Colonic mucosa (tissue), 4 donors: ENCODE results near the gene SDR39U1. TPM values are rescaled to one million over a fixed set of nuclear protein-coding genes. Genes with fewer than 3 reads are reported as not detected.

Source experiments
- DNase-seq: peaks from one replicate; pipeline ENCODE4 v3.0.0-alpha.2; 2020
- H3K27ac ChIP-seq: fragments of 200-600 bp; one replicate; pipeline ENCODE4 v1.8.0; 2021
- H3K27me3 ChIP-seq: fragments of 200-600 bp; one replicate; pipeline ENCODE4 v1.8.0; 2021
- H3K36me3 ChIP-seq: fragments of 200-600 bp; one replicate; pipeline ENCODE4 v1.8.0; 2021
- H3K4me1 ChIP-seq: fragments of 200-600 bp; one replicate; pipeline ENCODE4 v1.8.0; 2021; ENCODE audit warnings: mild to moderate bottlenecking
- H3K4me3 ChIP-seq: fragments of 200-600 bp; one replicate; pipeline ENCODE4 v1.8.0; 2021
- H3K9ac ChIP-seq, 2 donors: one replicate each; pipeline ENCODE4 v1.7.0; 2013; ENCODE audit warnings: control low read depth in 2 of 2, low read depth in 2 of 2, low read length in 2 of 2
- H3K9me3 ChIP-seq: fragments of 200-600 bp; one replicate; pipeline ENCODE4 v1.8.0; 2021
- intact Hi-C: fragments of 100-400 bp; cut with DNase I; formaldehyde crosslinking; loops from one replicate; pipeline ENCODE4 v1.14.1; 2022
- total RNA-seq, 2 donors: library from RNA; stranded (reverse); fragmentation: NEBNext Ultra II Directional in 1 of 2; extraction: Animal tissue kit (Norgen Biotek cat#: 25700) in 1 of 2; gene quantifications; one replicate each; pipeline ENCODE4 v1.2.1, GENCODE V29; 2021
- TF ChIP-seq, protein P1 (sequence below): fragments of 200-600 bp; IDR thresholded peaks from one replicate; pipeline ENCODE4 v1.8.0; 2022; ENCODE audit warnings: antibody characterized with exemption, mild to moderate bottlenecking
- donor health status: healthy.
- donor health status: DM: no; HTN: no; CAD: no.
- donor health status: DM: no; HTN: no; CAD: no.

The SDR39U1 gene
- total RNA-seq, 2 donors from 2014 or later = 32.5 to 40.9 TPM

GRCh38 chr14:24443053-24443665 lies 583 bp upstream of the SDR39U1 start:
- no peaks in the 10 kb centered on the region for H3K27me3 ChIP-seq
- H3K36me3 ChIP-seq = peaks cover 10% of the 10 kb centered on the region
- H3K9me3 ChIP-seq = no peaks in the 10 kb centered on the region
- intact Hi-C loops = no loop called here
- peak overlapping the region; percentile 68 for H3K27ac ChIP-seq
- H3K4me3 ChIP-seq = peak overlapping the region; percentile 60
- DNase-seq = no peak
- peak overlapping the region in 1 of 2 donors; percentile 96 for H3K9ac ChIP-seq
- TF ChIP-seq, protein P1, sequence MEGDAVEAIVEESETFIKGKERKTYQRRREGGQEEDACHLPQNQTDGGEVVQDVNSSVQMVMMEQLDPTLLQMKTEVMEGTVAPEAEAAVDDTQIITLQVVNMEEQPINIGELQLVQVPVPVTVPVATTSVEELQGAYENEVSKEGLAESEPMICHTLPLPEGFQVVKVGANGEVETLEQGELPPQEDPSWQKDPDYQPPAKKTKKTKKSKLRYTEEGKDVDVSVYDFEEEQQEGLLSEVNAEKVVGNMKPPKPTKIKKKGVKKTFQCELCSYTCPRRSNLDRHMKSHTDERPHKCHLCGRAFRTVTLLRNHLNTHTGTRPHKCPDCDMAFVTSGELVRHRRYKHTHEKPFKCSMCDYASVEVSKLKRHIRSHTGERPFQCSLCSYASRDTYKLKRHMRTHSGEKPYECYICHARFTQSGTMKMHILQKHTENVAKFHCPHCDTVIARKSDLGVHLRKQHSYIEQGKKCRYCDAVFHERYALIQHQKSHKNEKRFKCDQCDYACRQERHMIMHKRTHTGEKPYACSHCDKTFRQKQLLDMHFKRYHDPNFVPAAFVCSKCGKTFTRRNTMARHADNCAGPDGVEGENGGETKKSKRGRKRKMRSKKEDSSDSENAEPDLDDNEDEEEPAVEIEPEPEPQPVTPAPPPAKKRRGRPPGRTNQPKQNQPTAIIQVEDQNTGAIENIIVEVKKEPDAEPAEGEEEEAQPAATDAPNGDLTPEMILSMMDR = no peak
- peaks cover 15% of the 10 kb centered on the region for H3K4me1 ChIP-seq

GRCh38 chr14:24441904-24442239 lies 704 bp downstream of the SDR39U1 start:
- Histone ChIP-seq H3K9ac (peak overlapping the region; percentile 79 to 96), H3K36me3 (peaks cover 18% of the 10 kb centered on the region), H3K4me3 (peak overlapping the region; percentile 60), H3K27me3 (no peaks in the 10 kb centered on the region), H3K9me3 (no peaks in the 10 kb centered on the region), H3K4me1 (peaks cover 23% of the 10 kb centered on the region), H3K27ac (peak overlapping the region; percentile 99)
- TF ChIP-seq, protein P1 = no peak
- DNase-seq = no peak
- intact Hi-C loops = no loop called here

DNA sequence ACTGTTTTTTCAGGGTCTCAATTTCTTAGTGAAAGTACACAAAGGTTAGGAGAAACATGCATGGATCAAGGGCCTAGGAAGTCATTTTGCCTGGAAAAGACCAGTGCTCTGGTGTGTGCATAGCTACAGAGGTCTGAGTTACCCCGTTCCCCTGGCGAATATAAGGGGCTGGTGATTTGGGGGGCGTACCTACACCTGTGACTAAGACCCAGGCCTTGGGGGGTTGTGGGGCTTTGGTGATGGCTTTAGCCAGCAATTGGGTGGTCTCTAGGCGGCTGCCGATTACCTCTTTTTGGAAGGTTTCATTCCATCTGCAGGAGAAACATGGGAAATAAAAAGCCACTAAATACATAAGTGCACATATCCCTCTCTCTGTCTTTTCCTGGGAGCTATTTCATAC lies 1.1 kb downstream of the SDR39U1 start:
- intact Hi-C loops = no loop called here
- peak overlapping the region; percentile 79 to 96 for H3K9ac ChIP-seq
- no peak for DNase-seq

GRCh38 chr14:24440606-24441399 lies 1.8 kb downstream of the SDR39U1 start:
- intact Hi-C loops = no loop called here
- Histone ChIP-seq H3K4me1 (peaks cover 27% of the 10 kb centered on the region), H3K4me3 (no peak overlapping the region), H3K9ac (no peak overlapping the region), H3K9me3 (no peaks in the 10 kb centered on the region), H3K27ac (no peak overlapping the region), H3K36me3 (peaks cover 18% of the 10 kb centered on the region), H3K27me3 (no peaks in the 10 kb centered on the region)
- no peak for DNase-seq
- TF ChIP-seq, protein P1 = no peak

More for the DNA sequence above, 1.1 kb downstream of the SDR39U1 start:
- H3K4me1 ChIP-seq = peaks cover 25% of the 10 kb centered on the region
- no peaks in the 10 kb centered on the region for H3K9me3 ChIP-seq
- peak overlapping the region; percentile 60 for H3K4me3 ChIP-seq
- peaks cover 18% of the 10 kb centered on the region for H3K36me3 ChIP-seq
- TF ChIP-seq, protein P1 = no peak
- no peaks in the 10 kb centered on the region for H3K27me3 ChIP-seq
- H3K27ac ChIP-seq = peak overlapping the region; percentile 99

- no peaks in the 10 kb centered on the region for H3K9me3 ChIP-seq
- intact Hi-C loops = loop anchor here (2.0 to 10.0 kb wide), 2 partner anchors 107 to 195 kb away; partner anchors contain the start of gene TINF2
- H3K36me3 ChIP-seq = peaks cover 18% of the 10 kb centered on the region
- peaks cover 27% of the 10 kb centered on the region for H3K4me1 ChIP-seq
- DNase-seq = no peak
- H3K4me3 ChIP-seq = no peak overlapping the region
- H3K9ac ChIP-seq = no peak overlapping the region
- TF ChIP-seq, protein P1 = no peak
- no peaks in the 10 kb centered on the region for H3K27me3 ChIP-seq
- no peak overlapping the region for H3K27ac ChIP-seq
These were observed 2.6 kb downstream of the SDR39U1 start for GRCh38 chr14:24439830-24440605.
